ENCODE measurements around the gene TOM1.
A peak's percentile ranks its signal among the peaks of the same experiment; 100 is the strongest.

Gene TOM1

DNA sequence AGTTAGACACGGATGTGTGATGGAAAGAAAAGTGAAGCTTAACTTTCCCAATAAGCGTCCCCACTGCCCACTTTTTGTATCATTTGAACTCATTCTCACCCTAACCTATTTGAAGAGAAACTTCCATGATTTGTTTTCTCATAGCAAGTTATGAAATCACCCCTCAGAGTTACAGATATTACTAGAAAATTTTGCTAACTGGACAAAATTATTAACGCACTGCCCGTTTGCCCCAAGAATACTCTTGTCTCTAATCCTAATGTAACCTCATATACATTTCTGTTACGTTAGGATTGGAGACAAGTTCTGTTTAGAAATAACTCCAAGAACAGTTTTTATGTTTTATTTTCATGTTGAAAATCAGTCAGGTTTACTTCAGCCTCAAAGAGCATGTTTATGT is 25.5 kb downstream of the TOM1 start:
- DNase-seq = no peak

GRCh38 chr22:35326854-35327562 is 27.3 kb downstream of the TOM1 start:
- DNase-seq = no peak

DNA sequence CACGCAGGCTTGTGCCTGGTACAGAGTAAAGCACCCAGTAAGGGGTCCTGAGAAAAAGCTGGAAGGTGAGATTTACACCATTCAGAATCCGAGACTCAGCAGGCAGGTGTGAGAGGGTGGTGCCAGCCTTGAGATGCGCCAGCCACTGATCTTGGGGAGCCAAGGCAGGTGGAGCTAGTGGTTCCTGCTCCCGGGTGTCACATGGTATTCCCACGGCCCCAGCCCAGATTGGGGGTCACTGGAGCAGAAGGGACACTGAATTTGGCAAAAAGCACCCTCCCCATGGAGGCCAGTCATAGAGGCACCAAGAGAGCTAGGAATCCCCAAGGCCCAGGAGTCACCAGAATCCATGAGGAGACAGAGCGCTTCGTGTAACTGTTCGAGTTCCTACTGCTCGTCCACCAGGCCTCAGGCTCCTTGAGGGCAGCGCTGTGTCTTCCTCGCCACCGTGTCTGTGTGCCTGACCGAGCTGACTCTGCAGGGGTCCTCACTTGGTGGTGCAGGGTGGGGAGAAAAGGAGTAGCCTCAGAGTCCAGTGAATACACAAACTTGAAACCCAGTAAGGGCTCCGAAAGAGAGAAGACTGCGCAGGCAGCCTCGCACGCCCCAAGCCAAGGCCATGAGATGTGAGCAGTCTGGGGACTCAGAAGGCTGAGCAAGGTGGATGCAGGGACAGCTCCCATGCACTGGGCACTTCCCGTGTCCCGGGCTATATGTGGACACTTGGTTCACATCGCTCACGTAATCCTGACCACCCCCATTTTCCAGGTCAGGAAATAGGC is 28.2 kb downstream of the TOM1 start:
- no peak for DNase-seq

DNA sequence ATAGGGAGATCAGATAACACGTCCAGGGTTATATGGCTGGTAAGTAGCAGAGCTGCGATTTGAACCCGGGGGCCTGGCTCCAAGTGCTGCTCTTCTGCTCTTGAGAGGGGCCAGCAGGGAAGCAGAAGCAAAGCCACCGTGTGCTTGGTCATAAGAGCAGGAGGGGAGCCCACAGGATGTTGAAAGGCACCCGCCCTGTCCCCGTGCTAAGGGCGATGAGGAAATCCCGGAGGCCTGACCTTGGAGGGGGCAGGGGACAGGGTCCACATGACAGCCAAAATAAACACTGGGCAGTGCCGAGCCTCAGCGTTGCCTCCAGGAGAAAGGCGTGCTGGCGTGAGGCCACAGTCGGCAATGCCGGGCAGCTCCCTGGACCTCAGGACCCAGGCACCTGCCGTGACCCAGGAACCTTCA is 28.8 kb downstream of the TOM1 start:
- no peak for DNase-seq

GRCh38 chr22:35329114-35329847 is 29.6 kb downstream of the TOM1 start:
- DNase-seq = no peak

GRCh38 chr22:35330258-35330861 is 30.7 kb downstream of the TOM1 start:
- peak; percentile 69 for DNase-seq

- DNase-seq = no peak
Observed at GRCh38 chr22:35332278-35332677, 32.6 kb downstream of the TOM1 start.

DNA sequence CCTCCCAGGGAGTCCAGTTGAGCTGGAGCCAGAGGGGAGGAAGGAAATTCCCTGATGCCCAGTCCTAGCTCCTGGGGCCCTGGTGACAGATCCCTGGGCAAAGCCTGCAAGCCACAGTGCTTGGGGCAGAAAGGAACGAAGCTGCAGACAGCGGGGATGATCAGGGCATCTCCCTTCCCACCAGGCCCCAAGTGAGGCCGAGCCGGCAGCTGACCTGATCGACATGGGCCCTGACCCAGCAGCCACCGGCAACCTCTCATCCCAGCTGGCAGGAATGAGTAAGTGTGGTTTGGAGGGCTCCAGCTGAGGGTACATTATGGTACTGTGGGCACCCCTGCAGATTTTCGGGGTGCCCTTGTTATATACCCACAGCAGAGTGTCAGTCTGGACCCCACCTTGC is 33.5 kb downstream of the TOM1 start:
- no peak for DNase-seq

DNA sequence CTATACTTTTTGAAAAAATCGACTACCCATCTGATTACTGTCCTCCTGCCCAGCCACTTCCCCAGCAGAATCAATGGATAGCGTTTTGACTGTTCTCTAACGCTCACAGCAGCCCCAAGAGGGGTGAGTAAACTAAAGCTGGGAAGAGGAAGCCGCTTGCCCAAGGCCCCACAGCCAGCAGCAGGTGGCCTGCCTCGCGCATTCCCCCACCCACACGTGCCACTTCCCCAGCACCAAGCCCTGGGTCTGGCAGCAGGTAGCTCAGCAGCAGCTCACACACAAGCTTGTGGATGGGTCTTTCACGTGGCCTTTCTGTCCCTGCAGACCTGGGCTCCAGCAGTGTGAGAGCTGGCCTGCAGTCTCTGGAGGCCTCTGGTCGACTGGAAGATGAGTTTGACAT is 34.3 kb downstream of the TOM1 start:
- no peak for DNase-seq

- DNase-seq = no peak
Observed at GRCh38 chr22:35335468-35335867, 35.8 kb downstream of the TOM1 start.

GRCh38 chr22:35335936-35336781 is 36.5 kb downstream of the TOM1 start:
- DNase-seq = no peak

DNA sequence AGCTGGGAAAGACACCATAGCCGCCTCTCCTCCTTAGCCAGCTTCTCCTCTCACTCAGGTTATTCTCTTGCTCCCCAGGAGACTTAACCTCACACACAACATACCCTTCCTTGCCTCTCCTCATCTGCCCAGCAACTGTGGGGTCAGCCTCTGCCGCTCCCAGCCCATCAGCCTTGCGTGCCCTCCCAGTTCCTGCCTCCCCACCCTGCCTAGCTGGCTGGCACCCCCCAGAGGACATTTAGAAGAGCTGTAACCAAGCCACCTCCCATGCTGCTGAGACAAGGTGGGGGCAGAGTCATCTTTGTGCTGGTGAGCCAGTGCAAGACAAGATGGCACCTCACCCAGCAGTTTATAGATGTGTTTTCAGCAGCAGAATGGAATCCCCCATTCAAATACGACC is 38.2 kb downstream of the TOM1 start:
- no peak for DNase-seq

- no peak for DNase-seq
Observed at GRCh38 chr22:35341090-35341874, 41.6 kb downstream of the TOM1 start.

DNA sequence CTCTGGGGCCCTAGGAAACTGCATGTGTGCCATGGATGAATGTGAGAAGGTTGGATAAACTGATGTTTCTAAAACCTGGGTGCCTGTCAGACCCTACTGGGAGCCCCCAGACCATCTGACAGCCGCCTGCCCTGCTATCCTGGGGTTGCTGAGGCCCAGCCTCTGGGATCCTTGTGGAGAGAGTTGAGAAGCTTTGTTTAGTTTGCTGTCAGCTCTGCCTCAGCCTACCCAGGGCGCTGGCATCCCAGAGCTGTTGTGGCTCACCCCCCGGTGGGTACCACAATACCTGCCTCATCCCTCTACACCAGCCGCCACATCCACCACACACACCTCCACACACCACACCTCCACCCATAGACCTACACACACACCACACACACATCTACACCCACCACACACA is 42.7 kb downstream of the TOM1 start:
- DNase-seq = no peak

GRCh38 chr22:35343664-35344550 is 44.2 kb downstream of the TOM1 start:
- DNase-seq = no peak

DNA sequence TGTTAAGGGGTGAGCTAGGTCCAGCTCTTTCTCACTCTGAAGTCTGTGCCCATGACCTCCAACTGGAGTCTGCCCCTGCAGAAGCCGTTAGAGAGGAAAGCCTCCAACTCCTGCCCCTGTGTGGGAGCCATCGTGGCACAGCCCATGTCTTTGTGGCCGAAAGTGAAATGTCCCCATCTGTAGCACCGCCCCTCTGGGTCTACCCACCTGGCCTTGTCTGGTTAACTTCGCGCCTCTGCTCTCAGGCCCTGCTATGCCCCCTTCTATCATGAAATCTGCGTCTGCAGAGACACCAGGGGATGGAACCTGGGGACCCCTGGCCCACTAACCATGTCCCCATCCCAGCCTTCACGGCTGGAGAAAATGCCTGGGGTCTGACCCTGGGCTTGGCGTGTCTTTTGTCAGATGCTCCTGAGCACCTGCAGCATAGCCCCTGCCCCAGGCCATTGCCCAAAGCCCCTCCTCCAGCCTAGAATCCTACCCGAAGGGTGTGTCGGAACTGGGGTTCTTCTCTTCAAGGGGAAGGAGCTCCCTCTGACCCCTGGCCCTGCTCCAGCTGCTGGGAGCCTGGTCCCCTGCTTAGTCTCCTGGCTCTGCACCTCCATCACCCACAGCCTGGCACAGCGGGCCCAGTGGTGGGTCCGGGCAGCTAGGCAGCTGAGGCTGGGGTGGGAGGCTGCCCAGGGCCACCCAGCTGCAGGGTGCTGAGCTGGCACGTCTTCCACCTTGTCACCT is 45.4 kb downstream of the TOM1 start:
- DNase-seq = no peak

GRCh38 chr22:35345808-35346505 is 46.3 kb downstream of the TOM1 start:
- no peak for DNase-seq

- no peak for DNase-seq
Observed at GRCh38 chr22:35346596-35347220, 47.0 kb downstream of the TOM1 start.

DNA sequence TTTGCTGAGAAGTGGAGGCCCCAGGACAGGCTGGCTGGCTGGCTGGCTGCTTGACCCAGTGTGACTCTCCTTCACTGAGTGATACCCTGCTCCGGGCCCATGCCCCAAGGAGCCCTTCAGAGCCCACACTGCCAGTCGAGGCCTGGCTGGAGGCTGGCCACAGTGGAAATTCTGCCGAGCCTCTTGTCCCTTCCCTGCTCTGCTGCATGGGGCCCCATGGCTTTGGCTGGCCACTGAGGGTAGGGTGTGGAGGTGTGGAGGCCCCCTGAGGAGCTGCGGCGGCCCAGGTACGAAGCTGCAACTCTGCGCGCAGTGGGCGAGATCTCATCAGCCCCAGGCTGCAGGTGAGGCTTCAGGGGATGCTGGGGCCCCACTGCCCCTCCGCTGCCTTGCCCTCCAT is 47.8 kb downstream of the TOM1 start:
- DNase-seq = no peak

Data from right hindlimb (tissue), 1 donor.